Fibroblast of lung (primary cell): ENCODE results near the gene STX7.

Experiments
- CTCF ChIP-seq, 2 donors: IDR thresholded peaks in 1 of 2; conservative IDR thresholded peaks in 1 of 2; 1 replicate in 1 of 2; 2 replicates in 1 of 2; pipeline ENCODE4 v1.5.1; 2011 to 2012; ENCODE audit warnings: low read length in 2 of 2, control low read depth in 1 of 2, inconsistent platforms in 1 of 2, low read depth in 1 of 2, mild to moderate bottlenecking in 1 of 2
- EZH2 ChIP-seq: IDR thresholded peaks from 2 replicates; pipeline ENCODE4 v1.5.1; 2012; ENCODE audit warnings: low read length, control low read depth, mild to moderate bottlenecking; ENCODE audit errors: missing control alignments

GRCh38 chr6:132526461-132526860, 13.5 kb upstream of the STX7 start:
- no peak for TF ChIP-seq CTCF (conservative IDR thresholded peaks at IDR 0.05 in 1 of 2, IDR thresholded peaks at IDR 0.05 in 1 of 2; ENCODE audit: low read depth in 1 of 2, low read length in 2 of 2)
- no peak for TF ChIP-seq EZH2
